ENCODE data around the gene RBM25.
"Not testable (repeated sequence)": the region's sequence is repeated elsewhere in the genome, so short reads cannot be mapped to it uniquely, and the experiment has no call there.

RBM25 gene

GRCh38 chr14:73168274-73168673 lies 109.9 kb downstream of the RBM25 start:
- no peak for DNase-seq (ENCODE audit: low read depth in 1 of 2, low spot score in 1 of 2)

DNA sequence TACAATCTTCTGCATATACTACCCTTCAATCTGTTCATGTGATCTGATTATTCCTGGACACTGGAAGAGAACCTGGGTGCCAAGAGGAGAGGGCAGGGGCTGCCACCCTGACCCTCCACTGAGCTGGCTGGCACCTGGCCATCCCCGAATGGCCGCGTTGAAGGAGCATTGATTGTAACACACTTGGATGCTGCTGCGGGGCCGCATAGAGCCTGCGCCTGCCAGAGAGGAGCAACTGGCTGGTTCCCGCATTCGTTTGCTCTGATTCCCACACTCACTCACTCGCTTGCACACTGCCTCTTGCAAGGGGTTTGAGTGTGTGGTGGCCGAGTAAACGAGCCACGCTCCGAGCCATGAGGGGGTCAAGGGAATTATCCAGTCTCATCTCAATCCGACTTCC lies 110.4 kb downstream of the RBM25 start:
- DNase-seq (ENCODE audit: low read depth in 1 of 2, low spot score in 1 of 2) = no peak

DNA sequence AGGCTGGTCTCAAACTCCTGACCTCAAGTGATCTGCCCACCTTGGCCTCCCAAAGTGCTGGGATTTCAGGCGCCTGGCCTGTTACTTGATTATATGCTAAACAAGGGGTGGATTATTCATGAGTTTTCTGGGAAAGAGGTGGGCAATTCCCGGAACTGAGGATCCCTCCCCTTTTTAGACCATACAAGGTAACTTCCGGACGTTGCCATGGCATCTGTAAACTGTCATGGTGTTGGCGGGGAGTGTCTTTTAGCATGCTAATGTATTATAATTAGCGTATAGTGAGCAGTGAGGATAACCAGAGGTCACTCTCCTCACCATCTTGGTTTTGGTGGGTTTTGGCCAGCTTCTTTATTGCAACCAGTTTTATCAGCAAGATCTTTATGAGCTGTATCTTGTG lies 111.5 kb downstream of the RBM25 start:
- not testable (repeated sequence) for DNase-seq (ENCODE audit: low read depth in 1 of 2, low spot score in 1 of 2)

GRCh38 chr14:73170686-73171085 lies 112.4 kb downstream of the RBM25 start:
- DNase-seq (ENCODE audit: low read depth in 1 of 2, low spot score in 1 of 2) = no peak

- DNase-seq (ENCODE audit: low read depth in 1 of 2, low spot score in 1 of 2) = no peak
These were observed 114.2 kb downstream of the RBM25 start for GRCh38 chr14:73172500-73172899.

DNA sequence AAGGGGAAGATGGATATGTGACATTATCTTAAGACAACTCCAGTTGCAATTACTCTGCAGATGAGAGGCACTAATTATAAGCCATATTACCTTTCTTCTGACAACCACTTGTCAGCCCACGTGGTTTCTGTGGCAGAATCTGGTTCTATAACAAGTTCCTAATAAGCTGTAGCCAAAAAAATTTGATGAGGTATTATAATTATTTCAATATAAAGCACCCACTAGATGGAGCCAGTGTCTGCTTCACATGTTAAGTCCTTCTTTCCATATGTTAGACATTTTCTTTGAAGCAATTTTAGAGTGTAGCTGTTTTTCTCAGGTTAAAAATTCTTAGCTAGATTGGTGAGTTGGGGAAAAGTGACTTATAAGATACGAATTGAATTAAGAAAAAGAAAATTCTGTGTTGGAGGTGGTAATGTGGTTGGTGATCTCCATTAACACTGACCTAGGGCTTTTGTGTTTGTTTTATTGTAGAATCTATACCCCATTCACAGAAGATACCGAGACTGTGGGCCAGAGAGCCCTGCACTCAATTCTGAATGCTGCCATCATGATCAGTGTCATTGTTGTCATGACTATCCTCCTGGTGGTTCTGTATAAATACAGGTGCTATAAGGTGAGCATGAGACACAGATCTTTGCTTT lies 114.9 kb downstream of the RBM25 start:
- no peak for DNase-seq (ENCODE audit: low read depth in 1 of 2, low spot score in 1 of 2)
